Measurements from ENCODE around the gene ATP5PO. TPM values are rescaled to one million over a fixed set of nuclear protein-coding genes. Genes with fewer than 3 reads are reported as not detected.

The ATP5PO gene
- total and polyA plus RNA-seq, 4 donors: 72.8 to 200 (median 131) TPM

DNA sequence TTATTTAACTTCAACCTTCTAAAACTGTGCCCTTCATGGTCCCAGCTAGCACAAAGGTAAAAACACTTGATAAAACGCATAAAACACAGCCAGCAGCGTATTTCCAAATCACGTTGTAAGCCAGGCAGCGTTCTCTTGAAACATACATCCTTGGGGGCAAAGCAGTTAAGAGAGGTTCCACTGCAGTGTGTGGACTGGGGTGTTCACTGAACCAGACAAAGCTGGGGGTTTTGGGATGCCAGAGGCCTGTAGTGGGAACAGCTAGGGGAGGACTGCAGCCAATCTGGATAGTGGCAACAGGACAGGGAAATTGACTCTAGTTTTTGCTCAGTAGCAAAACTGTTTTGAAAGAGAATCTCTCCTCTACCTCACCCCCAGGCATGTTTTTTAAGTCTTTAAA, 21.5 kb upstream of the ATP5PO start:
- Histone ChIP-seq H3K4me1 (ENCODE audit: control insufficient read depth in 4 of 4, insufficient read depth in 4 of 4, low read length in 3 of 4) (peaks cover 0 to 7% (median 6%) of the 10 kb centered on the region in 4 donors), H3K27ac (ENCODE audit: low read depth in 1 of 2, low read length in 2 of 2) (no peak overlapping the region), H3K36me3 (ENCODE audit: control insufficient read depth in 4 of 4, insufficient read depth in 3 of 4, low read depth in 1 of 4, low read length in 3 of 4) (no peaks in the 10 kb centered on the region), H3K27me3 (ENCODE audit: control insufficient read depth in 4 of 4, insufficient read depth in 4 of 4, low read length in 3 of 4) (no peaks in the 10 kb centered on the region), H3K9me3 (ENCODE audit: control insufficient read depth in 4 of 4, low read length in 3 of 4) (no peaks in the 10 kb centered on the region), H3K9ac (ENCODE audit: low read depth in 1 of 2, low read length in 2 of 2) (no peak overlapping the region), H3K4me3 (ENCODE audit: low read depth in 1 of 3, low read length in 3 of 3) (no peak overlapping the region)
- DNase-seq (ENCODE audit: low spot score): no peak
- WGBS: 90% methylated on average over 4 of the region's 4 CpGs
- TF ChIP-seq JUND (IDR thresholded peaks at IDR 0.05) (no peak), ZBTB33 (IDR thresholded peaks at IDR 0.05) (no peak), SP1 (IDR thresholded peaks at IDR 0.05) (no peak), NR2F2 (IDR thresholded peaks at IDR 0.05) (no peak), MAX (IDR thresholded peaks at IDR 0.05) (no peak), REST (IDR thresholded peaks at IDR 0.05) (no peak), EGR1 (IDR thresholded peaks at IDR 0.05; ENCODE audit: low read depth in 2 of 2) (no peak), YY1 (IDR thresholded peaks at IDR 0.05) (no peak), HNF4A (conservative IDR thresholded peaks at IDR 0.05) (no peak), FOXA2 (IDR thresholded peaks at IDR 0.05) (no peak), RXRA (IDR thresholded peaks at IDR 0.05) (no peak), RAD21 (IDR thresholded peaks at IDR 0.05) (no peak), GABPA (IDR thresholded peaks at IDR 0.05 in 1 of 2, conservative IDR thresholded peaks at IDR 0.05 in 1 of 2) (no peak)
- TF ChIP-seq, protein P1, sequence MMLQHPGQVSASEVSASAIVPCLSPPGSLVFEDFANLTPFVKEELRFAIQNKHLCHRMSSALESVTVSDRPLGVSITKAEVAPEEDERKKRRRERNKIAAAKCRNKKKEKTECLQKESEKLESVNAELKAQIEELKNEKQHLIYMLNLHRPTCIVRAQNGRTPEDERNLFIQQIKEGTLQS (IDR thresholded peaks at IDR 0.05): no peak

- WGBS: 74% methylated on average over 4 of the region's 4 CpGs
- TF ChIP-seq ZBTB33 (IDR thresholded peaks at IDR 0.05) (no peak), HNF4G (IDR thresholded peaks at IDR 0.05) (no peak), RXRA (IDR thresholded peaks at IDR 0.05) (no peak), EGR1 (IDR thresholded peaks at IDR 0.05; ENCODE audit: low read depth in 2 of 2) (no peak), HNF4A (conservative IDR thresholded peaks at IDR 0.05) (no peak), TAF1 (conservative IDR thresholded peaks at IDR 0.05) (no peak), RAD21 (IDR thresholded peaks at IDR 0.05) (no peak), SP1 (IDR thresholded peaks at IDR 0.05) (no peak), FOXA2 (IDR thresholded peaks at IDR 0.05) (no peak), NR2F2 (IDR thresholded peaks at IDR 0.05) (no peak)
- TF ChIP-seq, protein P1 (IDR thresholded peaks at IDR 0.05): no peak
- TF ChIP-seq, protein P2, sequence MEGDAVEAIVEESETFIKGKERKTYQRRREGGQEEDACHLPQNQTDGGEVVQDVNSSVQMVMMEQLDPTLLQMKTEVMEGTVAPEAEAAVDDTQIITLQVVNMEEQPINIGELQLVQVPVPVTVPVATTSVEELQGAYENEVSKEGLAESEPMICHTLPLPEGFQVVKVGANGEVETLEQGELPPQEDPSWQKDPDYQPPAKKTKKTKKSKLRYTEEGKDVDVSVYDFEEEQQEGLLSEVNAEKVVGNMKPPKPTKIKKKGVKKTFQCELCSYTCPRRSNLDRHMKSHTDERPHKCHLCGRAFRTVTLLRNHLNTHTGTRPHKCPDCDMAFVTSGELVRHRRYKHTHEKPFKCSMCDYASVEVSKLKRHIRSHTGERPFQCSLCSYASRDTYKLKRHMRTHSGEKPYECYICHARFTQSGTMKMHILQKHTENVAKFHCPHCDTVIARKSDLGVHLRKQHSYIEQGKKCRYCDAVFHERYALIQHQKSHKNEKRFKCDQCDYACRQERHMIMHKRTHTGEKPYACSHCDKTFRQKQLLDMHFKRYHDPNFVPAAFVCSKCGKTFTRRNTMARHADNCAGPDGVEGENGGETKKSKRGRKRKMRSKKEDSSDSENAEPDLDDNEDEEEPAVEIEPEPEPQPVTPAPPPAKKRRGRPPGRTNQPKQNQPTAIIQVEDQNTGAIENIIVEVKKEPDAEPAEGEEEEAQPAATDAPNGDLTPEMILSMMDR (IDR thresholded peaks at IDR 0.05; ENCODE audit: low read depth, low read length, missing input control): no peak
- H3K9ac ChIP-seq (ENCODE audit: low read depth in 1 of 2, low read length in 2 of 2): no peak overlapping the region
- H3K27me3 ChIP-seq (ENCODE audit: control insufficient read depth in 4 of 4, insufficient read depth in 4 of 4, low read length in 3 of 4): no peaks in the 10 kb centered on the region
- no peak overlapping the region for H3K27ac ChIP-seq (ENCODE audit: low read depth in 1 of 2, low read length in 2 of 2)
- H3K4me1 ChIP-seq (ENCODE audit: control insufficient read depth in 4 of 4, insufficient read depth in 4 of 4, low read length in 3 of 4): peaks cover 0 to 9% (median 7%) of the 10 kb centered on the region in 4 donors
- H3K36me3 ChIP-seq (ENCODE audit: control insufficient read depth in 4 of 4, insufficient read depth in 3 of 4, low read depth in 1 of 4, low read length in 3 of 4): no peaks in the 10 kb centered on the region
- DNase-seq (ENCODE audit: low spot score): no peak
- no peaks in the 10 kb centered on the region for H3K9me3 ChIP-seq (ENCODE audit: control insufficient read depth in 4 of 4, low read length in 3 of 4)
- no peak overlapping the region for H3K4me3 ChIP-seq (ENCODE audit: low read depth in 1 of 3, low read length in 3 of 3)
Measured at GRCh38 chr21:33936301-33937038, 20.9 kb upstream of the ATP5PO start.

Data from liver (tissue), 9 donors.